WTC11 (cell line): Measurements from ENCODE around the gene CD300E. TPM values are rescaled to one million over a fixed set of nuclear protein-coding genes. Genes with fewer than 3 reads are reported as not detected.

Experiments used
- ATAC-seq: fragments of 200-7000 bp; cut with Tn5 transposase; 2 replicates; pipeline ENCODE4 v1.10.0; 2021; ENCODE audit warnings: mild to moderate bottlenecking, moderate library complexity
- CTCF ChIA-PET: fragments of 300-600 bp; sonication (Branson Sonifier 250); formaldehyde crosslinking; loops from one replicate; lab custom pipeline; 2021; ENCODE audit warnings: antibody characterized with exemption; lab: Charles Lee
- POLR2A ChIA-PET: fragments of 350-600 bp; sonication (Branson Sonifier 250); formaldehyde crosslinking; loops from one replicate; lab custom pipeline; 2021; ENCODE audit warnings: antibody characterized with exemption; lab: Charles Lee
- DNase-seq: peaks from one replicate; pipeline ENCODE4 v3.0.0; 2021; ENCODE audit warnings: low spot score
- H3K27ac Mint-ChIP-seq: 2 replicates; pipeline ENCODE4 v1.8.0; 2021; ENCODE audit warnings: mixed read lengths
- H3K27me3 Mint-ChIP-seq: 2 replicates; pipeline ENCODE4 v1.8.0; 2021; ENCODE audit warnings: low read depth, mild to moderate bottlenecking, moderate library complexity, mixed read lengths
- H3K36me3 Mint-ChIP-seq: 2 replicates; pipeline ENCODE4 v1.8.0; 2021; ENCODE audit warnings: mixed read lengths
- H3K4me1 Mint-ChIP-seq: 2 replicates; pipeline ENCODE4 v1.8.0; 2022; ENCODE audit warnings: mixed read lengths
- H3K4me3 Mint-ChIP-seq: 2 replicates; pipeline ENCODE4 v1.8.0; 2021; ENCODE audit warnings: mild to moderate bottlenecking, moderate library complexity, mixed read lengths
- H3K9me3 Mint-ChIP-seq: 2 replicates; pipeline ENCODE4 v1.8.0; 2021; ENCODE audit warnings: mixed read lengths
- AFF4 ChIP-seq: sonication (generic); formaldehyde crosslinking; IDR thresholded peaks from 2 replicates; pipeline ENCODE4 v1.8.1; 2023; ENCODE audit warnings: mild to moderate bottlenecking, missing genetic modification reagents, borderline replicate concordance
- AR ChIP-seq: fragments of 250-450 bp; sonication (Bioruptor Pico); IDR thresholded peaks from 2 replicates; pipeline ENCODE4 v1.9.0; 2021; ENCODE audit warnings: mild to moderate bottlenecking
- ATF2 ChIP-seq: sonication (generic); formaldehyde crosslinking; IDR thresholded peaks from 2 replicates; pipeline ENCODE4 v1.8.1; 2022; ENCODE audit warnings: low read depth, missing genetic modification reagents, borderline replicate concordance
- CBFB ChIP-seq: sonication (generic); formaldehyde crosslinking; IDR thresholded peaks from 2 replicates; pipeline ENCODE4 v1.8.1; 2022; ENCODE audit warnings: mild to moderate bottlenecking, low read depth, missing genetic modification reagents
- E2F5 ChIP-seq: sonication (generic); formaldehyde crosslinking; IDR thresholded peaks from 2 replicates; pipeline ENCODE4 v1.8.1; 2022; ENCODE audit warnings: mild to moderate bottlenecking, moderate library complexity, missing genetic modification reagents
- ELF4 ChIP-seq: sonication (generic); formaldehyde crosslinking; IDR thresholded peaks from 2 replicates; pipeline ENCODE4 v1.8.1; 2022; ENCODE audit warnings: low read depth, mild to moderate bottlenecking, moderate library complexity, missing genetic modification reagents
- ERG ChIP-seq: fragments of 250-450 bp; sonication (Bioruptor Pico); IDR thresholded peaks from 2 replicates; pipeline ENCODE4 v1.8.0; 2021; ENCODE audit warnings: mild to moderate bottlenecking
- JUN ChIP-seq: sonication (generic); formaldehyde crosslinking; IDR thresholded peaks from 2 replicates; pipeline ENCODE4 v1.8.0; 2023; ENCODE audit warnings: mild to moderate bottlenecking, missing genetic modification reagents
- MAX ChIP-seq: sonication (generic); formaldehyde crosslinking; IDR thresholded peaks from 2 replicates; pipeline ENCODE4 v1.8.0; 2022; ENCODE audit warnings: mild to moderate bottlenecking, missing genetic modification reagents
- SMAD3 ChIP-seq: sonication (generic); formaldehyde crosslinking; IDR thresholded peaks from 2 replicates; pipeline ENCODE4 v1.8.0; 2022; ENCODE audit warnings: missing genetic modification reagents, mild to moderate bottlenecking, borderline replicate concordance
- ZBTB21 ChIP-seq: sonication (generic); formaldehyde crosslinking; IDR thresholded peaks from 2 replicates; pipeline ENCODE4 v1.8.1; 2023; ENCODE audit warnings: mild to moderate bottlenecking, missing genetic modification reagents, borderline replicate concordance
- ZBTB43 ChIP-seq: sonication (generic); formaldehyde crosslinking; IDR thresholded peaks from 2 replicates; pipeline ENCODE4 v1.8.1; 2023; ENCODE audit warnings: mild to moderate bottlenecking, missing genetic modification reagents
- ZNF121 ChIP-seq: sonication (generic); formaldehyde crosslinking; IDR thresholded peaks from 2 replicates; pipeline ENCODE4 v1.8.0; 2023; ENCODE audit warnings: missing genetic modification reagents
- ZNF317 ChIP-seq: sonication (generic); formaldehyde crosslinking; IDR thresholded peaks from 2 replicates; pipeline ENCODE4 v1.8.1; 2023; ENCODE audit warnings: low read depth, mild to moderate bottlenecking, moderate library complexity, missing genetic modification reagents, borderline replicate concordance
- ZNF416 ChIP-seq: fragments of 250-450 bp; sonication (Bioruptor Pico); IDR thresholded peaks from 2 replicates; pipeline ENCODE4 v1.9.0; 2021; ENCODE audit warnings: mild to moderate bottlenecking, inconsistent platforms
- ZNF425 ChIP-seq: fragments of 250-450 bp; sonication (Bioruptor Pico); conservative IDR thresholded peaks from 2 replicates; pipeline ENCODE4 v1.9.0; 2021; ENCODE audit warnings: mild to moderate bottlenecking
- total RNA-seq: library from RNA; stranded (reverse); gene quantifications from 3 replicates; pipeline ENCODE4 v1.2.3, GENCODE V29; 2021

The CD300E gene
- total RNA-seq, 1 experiment from 2014 or later = not detected

- CTCF ChIA-PET = interaction anchor here (2.6 kb wide), 1 partner anchor 14 kb away, joined by 14 read pairs; no protein-coding TSS in a partner anchor
- H3K27ac Mint-ChIP-seq = no peak overlapping the region
- no peaks in the 10 kb centered on the region for H3K36me3 Mint-ChIP-seq
- H3K9me3 Mint-ChIP-seq = peaks cover 3% of the 10 kb centered on the region; the same call in 1 of the 2 replicates
- POLR2A ChIA-PET = no interaction called here
- H3K4me1 Mint-ChIP-seq = peaks cover 6% of the 10 kb centered on the region
- TF ChIP-seq MAX (CRISPR knock-in tag) (no peak), E2F5 (CRISPR knock-in tag) (no peak), ZNF425 (CRISPR knock-in tag) (no peak)
- H3K27me3 Mint-ChIP-seq = peaks cover 10% of the 10 kb centered on the region
- ATAC-seq (no peak), DNase-seq (no peak)
- no peak overlapping the region for H3K4me3 Mint-ChIP-seq
These were observed 43.6 kb downstream of the CD300E start for GRCh38 chr17:74579900-74580299.

- CTCF ChIA-PET = interaction anchor here (2.6 kb wide), 1 partner anchor 13 kb away, joined by 14 read pairs; no protein-coding TSS in a partner anchor
These were observed 44.6 kb downstream of the CD300E start for GRCh38 chr17:74578979-74579378.

More at GRCh38 chr17:74578979-74579378, 44.6 kb downstream of the CD300E start:
- Mint-ChIP-seq H3K27ac (no peak overlapping the region), H3K4me1 (peaks cover 6% of the 10 kb centered on the region), H3K9me3 (peaks cover 3% of the 10 kb centered on the region; the same call in 1 of the 2 replicates), H3K27me3 (peaks cover 11% of the 10 kb centered on the region), H3K4me3 (no peak overlapping the region), H3K36me3 (no peaks in the 10 kb centered on the region)
- DNase-seq (no peak), ATAC-seq (no peak)
- TF ChIP-seq ATF2 (CRISPR knock-in tag) = no peak
- no peak for TF ChIP-seq ZBTB43 (CRISPR knock-in tag)
- TF ChIP-seq ZNF317 (CRISPR knock-in tag) = no peak
- TF ChIP-seq AR (CRISPR knock-in tag) = no peak
- no peak for TF ChIP-seq ELF4 (CRISPR knock-in tag)
- no peak for TF ChIP-seq ZNF121
- no peak for TF ChIP-seq CBFB (CRISPR knock-in tag)
- no peak for TF ChIP-seq ZBTB21 (CRISPR knock-in tag)
- TF ChIP-seq ERG (CRISPR knock-in tag) = no peak
- no peak for TF ChIP-seq JUN (CRISPR knock-in tag)
- no peak for TF ChIP-seq ZNF416 (CRISPR knock-in tag)
- no peak for TF ChIP-seq AFF4 (CRISPR knock-in tag)
- no peak for TF ChIP-seq SMAD3
- POLR2A ChIA-PET = no interaction called here
